Activated T-helper 1 cell treated with anti-CD3 and anti-CD28 coated beads, Interleukin-12 subunit alpha, Interleukin-12 subunit beta, Interleukin-2, Interleukin-4 antibody, amounts not matched to agents 30 ng/mL and 10 ng/mL and 1 ng/mL, durations not matched to agents 14 hours and 24 hours and 36 hours (primary cell): Measurements from ENCODE around the gene ADCYAP1R1. TPM values are rescaled to one million over a fixed set of nuclear protein-coding genes. Genes with fewer than 3 reads are reported as not detected.

Source experiments
- DNase-seq: peaks from one replicate; pipeline ENCODE4 v3.0.0; 2021; ENCODE audit warnings: low spot score
- H3K27ac Mint-ChIP-seq: one replicate; pipeline ENCODE4 v1.8.0; 2021; ENCODE audit warnings: mild to moderate bottlenecking, mixed read lengths
- H3K27me3 Mint-ChIP-seq: one replicate; pipeline ENCODE4 v1.8.0; 2022; ENCODE audit warnings: mild to moderate bottlenecking, moderate library complexity, mixed read lengths; ENCODE audit not compliant: insufficient read depth
- H3K36me3 Mint-ChIP-seq: one replicate; pipeline ENCODE4 v1.8.0; 2021; ENCODE audit warnings: low read depth, mixed read lengths
- H3K4me1 Mint-ChIP-seq: one replicate; pipeline ENCODE4 v1.8.0; 2021; ENCODE audit warnings: low read depth, mixed read lengths
- H3K4me3 Mint-ChIP-seq: one replicate; pipeline ENCODE4 v1.8.0; 2021; ENCODE audit warnings: mild to moderate bottlenecking, moderate library complexity, mixed read lengths
- H3K9me3 Mint-ChIP-seq: one replicate; pipeline ENCODE4 v1.8.0; 2021; ENCODE audit warnings: mixed read lengths
- intact Hi-C: fragments of 100-400 bp; cut with micrococcal nuclease; formaldehyde crosslinking; loops from one replicate; pipeline ENCODE4 v1.15.1; 2024
- total RNA-seq: library from RNA; stranded (reverse); gene quantifications from 2 replicates; pipeline ENCODE4 v1.2.3, GENCODE V29; 2022

ADCYAP1R1 gene
- not detected in 2 replicates for total RNA-seq

GRCh38 chr7:31051598-31052486 lies at the start of gene ADCYAP1R1:
Gene ADCYAP1R1 (plus strand): TSS chr7:31052308. CDS start chr7:31063265, 10,957 bp downstream.
- Mint-ChIP-seq H3K27ac (no peak within 1 kb of the TSS), H3K36me3 (no peaks in the 10 kb centered on the region), H3K27me3 (peaks cover 28% of the 10 kb centered on the region), H3K9me3 (no peaks in the 10 kb centered on the region), H3K4me1 (no peaks in the 10 kb centered on the region), H3K4me3 (no peak within 1 kb of the TSS)
- DNase-seq, result no peak
- intact Hi-C loops, result no loop called here

GRCh38 chr7:31003097-31003496 lies 49.0 kb upstream of the ADCYAP1R1 start:
- H3K27ac Mint-ChIP-seq, result no peak overlapping the region
- no peaks in the 10 kb centered on the region for H3K36me3 Mint-ChIP-seq
- DNase-seq, result no peak
- intact Hi-C loops, result no loop called here
- H3K9me3 Mint-ChIP-seq, result no peaks in the 10 kb centered on the region
- no peaks in the 10 kb centered on the region for H3K4me1 Mint-ChIP-seq
- no peak overlapping the region for H3K4me3 Mint-ChIP-seq
- peaks cover 9% of the 10 kb centered on the region for H3K27me3 Mint-ChIP-seq

GRCh38 chr7:31003721-31004120 lies 48.4 kb upstream of the ADCYAP1R1 start:
- no peaks in the 10 kb centered on the region for H3K36me3 Mint-ChIP-seq
- no peak overlapping the region for H3K4me3 Mint-ChIP-seq
- intact Hi-C loops, result no loop called here
- peaks cover 9% of the 10 kb centered on the region for H3K27me3 Mint-ChIP-seq
- no peak overlapping the region for H3K27ac Mint-ChIP-seq
- no peak for DNase-seq
- H3K4me1 Mint-ChIP-seq, result no peaks in the 10 kb centered on the region
- no peaks in the 10 kb centered on the region for H3K9me3 Mint-ChIP-seq

- no peak for DNase-seq
- H3K9me3 Mint-ChIP-seq, result no peaks in the 10 kb centered on the region
- peaks cover 13% of the 10 kb centered on the region for H3K27me3 Mint-ChIP-seq
- no peak overlapping the region for H3K4me3 Mint-ChIP-seq
- H3K36me3 Mint-ChIP-seq, result no peaks in the 10 kb centered on the region
- no peak overlapping the region for H3K27ac Mint-ChIP-seq
- H3K4me1 Mint-ChIP-seq, result no peaks in the 10 kb centered on the region
- intact Hi-C loops, result no loop called here
Observed at GRCh38 chr7:31004393-31004792, 47.7 kb upstream of the ADCYAP1R1 start.

GRCh38 chr7:31006857-31007256 lies 45.3 kb upstream of the ADCYAP1R1 start:
- H3K27me3 Mint-ChIP-seq, result peaks cover 15% of the 10 kb centered on the region
- intact Hi-C loops, result no loop called here
- DNase-seq, result no peak
- no peak overlapping the region for H3K4me3 Mint-ChIP-seq
- no peaks in the 10 kb centered on the region for H3K4me1 Mint-ChIP-seq
- no peak overlapping the region for H3K27ac Mint-ChIP-seq
- H3K9me3 Mint-ChIP-seq, result no peaks in the 10 kb centered on the region
- H3K36me3 Mint-ChIP-seq, result no peaks in the 10 kb centered on the region

- intact Hi-C loops, result no loop called here
- no peaks in the 10 kb centered on the region for H3K36me3 Mint-ChIP-seq
- no peaks in the 10 kb centered on the region for H3K4me1 Mint-ChIP-seq
- peaks cover 15% of the 10 kb centered on the region for H3K27me3 Mint-ChIP-seq
- H3K27ac Mint-ChIP-seq, result no peak overlapping the region
- no peak overlapping the region for H3K4me3 Mint-ChIP-seq
- no peak for DNase-seq
- no peaks in the 10 kb centered on the region for H3K9me3 Mint-ChIP-seq
Observed at GRCh38 chr7:31007634-31008033, 44.5 kb upstream of the ADCYAP1R1 start.

GRCh38 chr7:31014826-31015225 lies 37.3 kb upstream of the ADCYAP1R1 start:
- Mint-ChIP-seq H3K36me3 (no peaks in the 10 kb centered on the region), H3K27ac (no peak overlapping the region), H3K4me3 (no peak overlapping the region), H3K4me1 (no peaks in the 10 kb centered on the region), H3K9me3 (no peaks in the 10 kb centered on the region), H3K27me3 (peaks cover 5% of the 10 kb centered on the region)
- intact Hi-C loops, result no loop called here
- DNase-seq, result no peak

- Mint-ChIP-seq H3K36me3 (no peaks in the 10 kb centered on the region), H3K4me3 (no peak overlapping the region), H3K9me3 (no peaks in the 10 kb centered on the region), H3K27ac (no peak overlapping the region), H3K4me1 (no peaks in the 10 kb centered on the region), H3K27me3 (no peaks in the 10 kb centered on the region)
- DNase-seq, result no peak
- intact Hi-C loops, result no loop called here
Observed at GRCh38 chr7:31017032-31017675, 35.0 kb upstream of the ADCYAP1R1 start.

GRCh38 chr7:31017721-31018120 lies 34.4 kb upstream of the ADCYAP1R1 start:
- no peak overlapping the region for H3K4me3 Mint-ChIP-seq
- intact Hi-C loops, result no loop called here
- no peaks in the 10 kb centered on the region for H3K4me1 Mint-ChIP-seq
- H3K9me3 Mint-ChIP-seq, result no peaks in the 10 kb centered on the region
- DNase-seq, result no peak
- no peak overlapping the region for H3K27ac Mint-ChIP-seq
- H3K27me3 Mint-ChIP-seq, result no peaks in the 10 kb centered on the region
- H3K36me3 Mint-ChIP-seq, result no peaks in the 10 kb centered on the region

GRCh38 chr7:31019509-31019908 lies 32.6 kb upstream of the ADCYAP1R1 start:
- H3K27me3 Mint-ChIP-seq, result no peaks in the 10 kb centered on the region
- peaks cover 13% of the 10 kb centered on the region for H3K4me1 Mint-ChIP-seq
- no peak for DNase-seq
- no peak overlapping the region for H3K27ac Mint-ChIP-seq
- no peaks in the 10 kb centered on the region for H3K36me3 Mint-ChIP-seq
- no peak overlapping the region for H3K4me3 Mint-ChIP-seq
- intact Hi-C loops, result no loop called here
- H3K9me3 Mint-ChIP-seq, result no peaks in the 10 kb centered on the region

GRCh38 chr7:31020161-31020560 lies 31.9 kb upstream of the ADCYAP1R1 start:
- Mint-ChIP-seq H3K27me3 (no peaks in the 10 kb centered on the region), H3K36me3 (no peaks in the 10 kb centered on the region), H3K9me3 (no peaks in the 10 kb centered on the region), H3K27ac (no peak overlapping the region), H3K4me3 (no peak overlapping the region), H3K4me1 (peaks cover 13% of the 10 kb centered on the region)
- intact Hi-C loops, result no loop called here
- no peak for DNase-seq

GRCh38 chr7:31020652-31021051 lies 31.5 kb upstream of the ADCYAP1R1 start:
- intact Hi-C loops, result no loop called here
- Mint-ChIP-seq H3K4me1 (peaks cover 13% of the 10 kb centered on the region), H3K36me3 (no peaks in the 10 kb centered on the region), H3K9me3 (no peaks in the 10 kb centered on the region), H3K4me3 (no peak overlapping the region), H3K27me3 (no peaks in the 10 kb centered on the region), H3K27ac (no peak overlapping the region)
- DNase-seq, result no peak

GRCh38 chr7:31022117-31022516 lies 30.0 kb upstream of the ADCYAP1R1 start:
- DNase-seq, result no peak

More at GRCh38 chr7:31022117-31022516, 30.0 kb upstream of the ADCYAP1R1 start:
- Mint-ChIP-seq H3K4me3 (no peak overlapping the region), H3K4me1 (peaks cover 13% of the 10 kb centered on the region), H3K27me3 (no peaks in the 10 kb centered on the region), H3K27ac (no peak overlapping the region), H3K36me3 (no peaks in the 10 kb centered on the region), H3K9me3 (no peaks in the 10 kb centered on the region)
- intact Hi-C loops, result no loop called here
